Measurements from ENCODE around the gene VTA1.
"Not testable (repeated sequence)": the region's sequence is repeated elsewhere in the genome, so short reads cannot be mapped to it uniquely, and the experiment has no call there.

Gene VTA1

GRCh38 chr6:142218446-142218845 lies 71.4 kb downstream of the VTA1 start:
- DNase-seq = no peak
- Histone ChIP-seq H3K9me3 (ENCODE audit: control insufficient read depth, low read length) (no peaks in the 10 kb centered on the region), H3K4me1 (ENCODE audit: control insufficient read depth, insufficient read depth, low read length, poor library complexity, severe bottlenecking) (no peaks in the 10 kb centered on the region), H3K27ac (ENCODE audit: insufficient read depth, low read length, poor library complexity, severe bottlenecking) (no peak overlapping the region), H3K36me3 (ENCODE audit: control insufficient read depth, insufficient read depth, low read length) (peaks cover 18% of the 10 kb centered on the region), H3K27me3 (replicated peaks; ENCODE audit: control insufficient read depth, insufficient read depth, low read length, poor library complexity, severe bottlenecking) (no peaks in the 10 kb centered on the region), H3K4me3 (ENCODE audit: insufficient read depth, low read depth, low read length, poor library complexity, severe bottlenecking) (no peak overlapping the region)

GRCh38 chr6:142222022-142222421 lies 75.0 kb downstream of the VTA1 start:
- H3K4me1 ChIP-seq (ENCODE audit: control insufficient read depth, insufficient read depth, low read length, poor library complexity, severe bottlenecking) = no peaks in the 10 kb centered on the region
- no peaks in the 10 kb centered on the region for H3K9me3 ChIP-seq (ENCODE audit: control insufficient read depth, low read length)
- no peak overlapping the region for H3K4me3 ChIP-seq (ENCODE audit: insufficient read depth, low read depth, low read length, poor library complexity, severe bottlenecking)
- no peak overlapping the region for H3K27ac ChIP-seq (ENCODE audit: insufficient read depth, low read length, poor library complexity, severe bottlenecking)
- DNase-seq = no peak
- H3K27me3 ChIP-seq (replicated peaks; ENCODE audit: control insufficient read depth, insufficient read depth, low read length, poor library complexity, severe bottlenecking) = no peaks in the 10 kb centered on the region
- H3K36me3 ChIP-seq (ENCODE audit: control insufficient read depth, insufficient read depth, low read length) = peaks cover 12% of the 10 kb centered on the region

GRCh38 chr6:142223938-142224337 lies 76.9 kb downstream of the VTA1 start:
- Histone ChIP-seq H3K27ac (ENCODE audit: insufficient read depth, low read length, poor library complexity, severe bottlenecking) (no peak overlapping the region), H3K9me3 (ENCODE audit: control insufficient read depth, low read length) (no peaks in the 10 kb centered on the region), H3K36me3 (ENCODE audit: control insufficient read depth, insufficient read depth, low read length) (no peaks in the 10 kb centered on the region), H3K4me1 (ENCODE audit: control insufficient read depth, insufficient read depth, low read length, poor library complexity, severe bottlenecking) (no peaks in the 10 kb centered on the region), H3K27me3 (replicated peaks; ENCODE audit: control insufficient read depth, insufficient read depth, low read length, poor library complexity, severe bottlenecking) (no peaks in the 10 kb centered on the region), H3K4me3 (ENCODE audit: insufficient read depth, low read depth, low read length, poor library complexity, severe bottlenecking) (no peak overlapping the region)
- DNase-seq = no peak

- Histone ChIP-seq H3K9me3 (ENCODE audit: control insufficient read depth, low read length) (no peaks in the 10 kb centered on the region), H3K27me3 (replicated peaks; ENCODE audit: control insufficient read depth, insufficient read depth, low read length, poor library complexity, severe bottlenecking) (no peaks in the 10 kb centered on the region), H3K27ac (ENCODE audit: insufficient read depth, low read length, poor library complexity, severe bottlenecking) (no peak overlapping the region), H3K4me3 (ENCODE audit: insufficient read depth, low read depth, low read length, poor library complexity, severe bottlenecking) (no peak overlapping the region), H3K36me3 (ENCODE audit: control insufficient read depth, insufficient read depth, low read length) (no peaks in the 10 kb centered on the region), H3K4me1 (ENCODE audit: control insufficient read depth, insufficient read depth, low read length, poor library complexity, severe bottlenecking) (no peaks in the 10 kb centered on the region)
- no peak for DNase-seq
Observed at GRCh38 chr6:142225115-142225514, 78.1 kb downstream of the VTA1 start.

- Histone ChIP-seq H3K4me1 (ENCODE audit: control insufficient read depth, insufficient read depth, low read length, poor library complexity, severe bottlenecking) (no peaks in the 10 kb centered on the region), H3K9me3 (ENCODE audit: control insufficient read depth, low read length) (no peaks in the 10 kb centered on the region), H3K27me3 (replicated peaks; ENCODE audit: control insufficient read depth, insufficient read depth, low read length, poor library complexity, severe bottlenecking) (no peaks in the 10 kb centered on the region), H3K27ac (ENCODE audit: insufficient read depth, low read length, poor library complexity, severe bottlenecking) (no peak overlapping the region), H3K36me3 (ENCODE audit: control insufficient read depth, insufficient read depth, low read length) (no peaks in the 10 kb centered on the region), H3K4me3 (ENCODE audit: insufficient read depth, low read depth, low read length, poor library complexity, severe bottlenecking) (no peak overlapping the region)
- DNase-seq = no peak
Observed at GRCh38 chr6:142225552-142225951, 78.5 kb downstream of the VTA1 start.

- H3K27me3 ChIP-seq (replicated peaks; ENCODE audit: control insufficient read depth, insufficient read depth, low read length, poor library complexity, severe bottlenecking) = no peaks in the 10 kb centered on the region
- H3K9me3 ChIP-seq (ENCODE audit: control insufficient read depth, low read length) = no peaks in the 10 kb centered on the region
- H3K4me3 ChIP-seq (ENCODE audit: insufficient read depth, low read depth, low read length, poor library complexity, severe bottlenecking) = no peak overlapping the region
- no peak for DNase-seq
- H3K27ac ChIP-seq (ENCODE audit: insufficient read depth, low read length, poor library complexity, severe bottlenecking) = no peak overlapping the region
- H3K4me1 ChIP-seq (ENCODE audit: control insufficient read depth, insufficient read depth, low read length, poor library complexity, severe bottlenecking) = no peaks in the 10 kb centered on the region
- H3K36me3 ChIP-seq (ENCODE audit: control insufficient read depth, insufficient read depth, low read length) = no peaks in the 10 kb centered on the region
Observed at GRCh38 chr6:142226731-142227130, 79.7 kb downstream of the VTA1 start.

GRCh38 chr6:142229518-142230270 lies 82.6 kb downstream of the VTA1 start:
- H3K4me3 ChIP-seq (ENCODE audit: insufficient read depth, low read depth, low read length, poor library complexity, severe bottlenecking); H3K36me3 ChIP-seq (ENCODE audit: control insufficient read depth, insufficient read depth, low read length); DNase-seq; H3K27ac ChIP-seq (ENCODE audit: insufficient read depth, low read length, poor library complexity, severe bottlenecking); H3K4me1 ChIP-seq (ENCODE audit: control insufficient read depth, insufficient read depth, low read length, poor library complexity, severe bottlenecking); H3K9me3 ChIP-seq (ENCODE audit: control insufficient read depth, low read length); H3K27me3 ChIP-seq (replicated peaks; ENCODE audit: control insufficient read depth, insufficient read depth, low read length, poor library complexity, severe bottlenecking): not testable (repeated sequence)

- not testable (repeated sequence) for H3K4me1 ChIP-seq (ENCODE audit: control insufficient read depth, insufficient read depth, low read length, poor library complexity, severe bottlenecking); H3K27ac ChIP-seq (ENCODE audit: insufficient read depth, low read length, poor library complexity, severe bottlenecking); DNase-seq; H3K4me3 ChIP-seq (ENCODE audit: insufficient read depth, low read depth, low read length, poor library complexity, severe bottlenecking); H3K27me3 ChIP-seq (replicated peaks; ENCODE audit: control insufficient read depth, insufficient read depth, low read length, poor library complexity, severe bottlenecking); H3K36me3 ChIP-seq (ENCODE audit: control insufficient read depth, insufficient read depth, low read length); H3K9me3 ChIP-seq (ENCODE audit: control insufficient read depth, low read length)
Observed at GRCh38 chr6:142232206-142233044, 85.4 kb downstream of the VTA1 start.

GRCh38 chr6:142233945-142234682 lies 87.1 kb downstream of the VTA1 start:
- DNase-seq = no peak
- H3K27ac ChIP-seq (ENCODE audit: insufficient read depth, low read length, poor library complexity, severe bottlenecking) = no peak overlapping the region
- H3K27me3 ChIP-seq (replicated peaks; ENCODE audit: control insufficient read depth, insufficient read depth, low read length, poor library complexity, severe bottlenecking) = no peaks in the 10 kb centered on the region
- H3K36me3 ChIP-seq (ENCODE audit: control insufficient read depth, insufficient read depth, low read length) = no peaks in the 10 kb centered on the region
- H3K4me3 ChIP-seq (ENCODE audit: insufficient read depth, low read depth, low read length, poor library complexity, severe bottlenecking) = no peak overlapping the region
- no peaks in the 10 kb centered on the region for H3K9me3 ChIP-seq (ENCODE audit: control insufficient read depth, low read length)
- H3K4me1 ChIP-seq (ENCODE audit: control insufficient read depth, insufficient read depth, low read length, poor library complexity, severe bottlenecking) = no peaks in the 10 kb centered on the region

GRCh38 chr6:142235272-142235671 lies 88.2 kb downstream of the VTA1 start:
- no peak for DNase-seq
- no peaks in the 10 kb centered on the region for H3K4me1 ChIP-seq (ENCODE audit: control insufficient read depth, insufficient read depth, low read length, poor library complexity, severe bottlenecking)
- H3K9me3 ChIP-seq (ENCODE audit: control insufficient read depth, low read length) = no peaks in the 10 kb centered on the region

More at GRCh38 chr6:142235272-142235671, 88.2 kb downstream of the VTA1 start:
- H3K36me3 ChIP-seq (ENCODE audit: control insufficient read depth, insufficient read depth, low read length) = no peaks in the 10 kb centered on the region
- no peak overlapping the region for H3K27ac ChIP-seq (ENCODE audit: insufficient read depth, low read length, poor library complexity, severe bottlenecking)
- H3K27me3 ChIP-seq (replicated peaks; ENCODE audit: control insufficient read depth, insufficient read depth, low read length, poor library complexity, severe bottlenecking) = no peaks in the 10 kb centered on the region
- no peak overlapping the region for H3K4me3 ChIP-seq (ENCODE audit: insufficient read depth, low read depth, low read length, poor library complexity, severe bottlenecking)
